Sigmoid colon (tissue), 7 donors: ENCODE data around the gene GLTP. TPM values are rescaled to one million over a fixed set of nuclear protein-coding genes. Genes with fewer than 3 reads are reported as not detected.
"Not testable (repeated sequence)": the region's sequence is repeated elsewhere in the genome, so short reads cannot be mapped to it uniquely, and the experiment has no call there.

Experiments used
- DNase-seq: peaks from one replicate; pipeline ENCODE4 v3.0.0-alpha.2; 2019
- H3K27ac ChIP-seq, 4 donors: fragments of 200-600 bp; sonication (generic); one replicate each; pipeline ENCODE4 v1.5.1; 2016 to 2019; ENCODE audit warnings: mild to moderate bottlenecking in 1 of 4
- H3K27me3 ChIP-seq, 3 donors: fragments of 200-600 bp; sonication (generic); one replicate each; pipeline ENCODE4 v1.5.1; 2019; ENCODE audit warnings: mild to moderate bottlenecking in 1 of 3
- H3K36me3 ChIP-seq, 4 donors: fragments of 200-600 bp; sonication (generic); one replicate each; pipeline ENCODE4 v1.5.1; 2016 to 2019
- H3K4me1 ChIP-seq, 4 donors: fragments of 200-600 bp; sonication (generic); one replicate each; pipeline ENCODE4 v1.5.1; 2017 to 2019
- H3K4me3 ChIP-seq, 4 donors: fragments of 200-600 bp; sonication (generic); one replicate each; pipeline ENCODE4 v1.5.1; 2017 to 2019; ENCODE audit warnings: mild to moderate bottlenecking in 2 of 4, moderate library complexity in 1 of 4
- H3K9me3 ChIP-seq, 4 donors: fragments of 200-600 bp in 3 of 4; sonication (generic) in 3 of 4; one replicate each; pipeline versions ENCODE4 v1.5.1 to v1.6.1; 2013 to 2019
- EP300 ChIP-seq, 4 donors: sonication (generic); formaldehyde crosslinking; IDR thresholded peaks; one replicate each; pipeline ENCODE4 v1.6.1; 2017; ENCODE audit warnings: antibody characterized with exemption in 4 of 4
- POLR2A ChIP-seq, 2 donors: fragments of 450-650 bp; IDR thresholded peaks; one replicate each; pipeline ENCODE4 v1.6.1; 2016; ENCODE audit warnings: antibody characterized with exemption in 2 of 2, mild to moderate bottlenecking in 2 of 2, moderate library complexity in 2 of 2
- POLR2AphosphoS5 ChIP-seq, 4 donors: sonication (generic); formaldehyde crosslinking; IDR thresholded peaks; one replicate each; pipeline ENCODE4 v1.6.1; 2017; ENCODE audit warnings: antibody characterized with exemption in 4 of 4
- WGBS, 2 donors: extraction: QIAGEN DNeasy Blood & Tissue Kit; methylation state at CpG; one replicate each; pipeline ENCODE4 v1.1.7; 2013; 5-methylcytosine and 5-hydroxymethylcytosine counted together
- intact Hi-C: fragments of 100-400 bp; cut with DNase I; formaldehyde crosslinking; loops from one replicate; pipeline ENCODE4 v1.15.1; 2023
- polyA plus RNA-seq, 3 donors: library from polyadenylated mRNA; stranded (reverse); fragments of 200-250 nt; gene quantifications; one replicate each; pipeline ENCODE4 v1.2.3, GENCODE V29; 2013
- total RNA-seq, 4 donors: library from RNA; depleted of rRNA; stranded (reverse); fragments of >200 nt; gene quantifications; one replicate each; pipeline ENCODE4 v1.1.0, GENCODE V29; 2016
- TF ChIP-seq, protein P1 (sequence below), 4 experiments: fragments of 450-650 bp in 3 of 4; fragments of 200-600 bp in 1 of 4; IDR thresholded peaks; one replicate each; pipeline ENCODE4 v1.5.1; 2016 to 2019; ENCODE audit warnings: antibody characterized with exemption in 4 of 4, mild to moderate bottlenecking in 3 of 4, moderate library complexity in 2 of 4
- donor health status: healthy with polysubstance abuse.
- donor health status: Bipolar disorder and iron deficiency.
- donor health status: healthy.

GLTP gene
- total and polyA plus RNA-seq, 7 donors: 33.5 to 105 (median 45.3) TPM

DNA sequence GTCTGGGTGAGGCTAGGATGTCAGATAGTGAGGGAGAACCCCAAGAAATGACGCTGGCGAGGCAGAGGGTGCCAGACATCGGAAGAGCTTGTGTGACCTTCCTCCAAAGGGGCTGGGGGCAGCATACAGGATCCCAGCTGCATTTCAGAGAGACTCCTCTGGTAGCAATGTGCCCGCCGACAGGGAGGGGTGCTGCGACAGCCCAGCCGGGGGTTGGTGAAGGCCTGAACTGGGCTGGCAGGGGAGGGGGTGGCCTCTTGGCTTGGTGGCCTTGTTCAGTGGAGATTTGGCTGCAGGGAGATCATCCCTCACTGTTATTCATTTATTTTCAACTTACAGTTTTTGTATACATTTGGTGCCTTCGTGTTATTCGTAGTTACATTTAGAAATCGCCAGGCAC, 25.0 kb upstream of the GLTP start:
- intact Hi-C loops: no loop called here
- no peaks in the 10 kb centered on the region for H3K9me3 ChIP-seq
- TF ChIP-seq POLR2A (IDR thresholded peaks at IDR 0.05) (no peak), POLR2AphosphoS5 (IDR thresholded peaks at IDR 0.05) (no peak), EP300 (IDR thresholded peaks at IDR 0.05) (no peak)
- TF ChIP-seq, protein P1, sequence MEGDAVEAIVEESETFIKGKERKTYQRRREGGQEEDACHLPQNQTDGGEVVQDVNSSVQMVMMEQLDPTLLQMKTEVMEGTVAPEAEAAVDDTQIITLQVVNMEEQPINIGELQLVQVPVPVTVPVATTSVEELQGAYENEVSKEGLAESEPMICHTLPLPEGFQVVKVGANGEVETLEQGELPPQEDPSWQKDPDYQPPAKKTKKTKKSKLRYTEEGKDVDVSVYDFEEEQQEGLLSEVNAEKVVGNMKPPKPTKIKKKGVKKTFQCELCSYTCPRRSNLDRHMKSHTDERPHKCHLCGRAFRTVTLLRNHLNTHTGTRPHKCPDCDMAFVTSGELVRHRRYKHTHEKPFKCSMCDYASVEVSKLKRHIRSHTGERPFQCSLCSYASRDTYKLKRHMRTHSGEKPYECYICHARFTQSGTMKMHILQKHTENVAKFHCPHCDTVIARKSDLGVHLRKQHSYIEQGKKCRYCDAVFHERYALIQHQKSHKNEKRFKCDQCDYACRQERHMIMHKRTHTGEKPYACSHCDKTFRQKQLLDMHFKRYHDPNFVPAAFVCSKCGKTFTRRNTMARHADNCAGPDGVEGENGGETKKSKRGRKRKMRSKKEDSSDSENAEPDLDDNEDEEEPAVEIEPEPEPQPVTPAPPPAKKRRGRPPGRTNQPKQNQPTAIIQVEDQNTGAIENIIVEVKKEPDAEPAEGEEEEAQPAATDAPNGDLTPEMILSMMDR (IDR thresholded peaks at IDR 0.05): no peak
- WGBS, 2 donors: 95 to 96% methylated on average over 10 of the region's 10 CpGs
- H3K27me3 ChIP-seq: no peaks in the 10 kb centered on the region
- peaks cover 0 to 21% (median 16%) of the 10 kb centered on the region in 4 donors for H3K4me1 ChIP-seq
- no peak for DNase-seq
- no peak overlapping the region for H3K4me3 ChIP-seq
- peaks cover 35 to 75% (median 55%) of the 10 kb centered on the region in 4 donors for H3K36me3 ChIP-seq
- no peak overlapping the region for H3K27ac ChIP-seq

DNA sequence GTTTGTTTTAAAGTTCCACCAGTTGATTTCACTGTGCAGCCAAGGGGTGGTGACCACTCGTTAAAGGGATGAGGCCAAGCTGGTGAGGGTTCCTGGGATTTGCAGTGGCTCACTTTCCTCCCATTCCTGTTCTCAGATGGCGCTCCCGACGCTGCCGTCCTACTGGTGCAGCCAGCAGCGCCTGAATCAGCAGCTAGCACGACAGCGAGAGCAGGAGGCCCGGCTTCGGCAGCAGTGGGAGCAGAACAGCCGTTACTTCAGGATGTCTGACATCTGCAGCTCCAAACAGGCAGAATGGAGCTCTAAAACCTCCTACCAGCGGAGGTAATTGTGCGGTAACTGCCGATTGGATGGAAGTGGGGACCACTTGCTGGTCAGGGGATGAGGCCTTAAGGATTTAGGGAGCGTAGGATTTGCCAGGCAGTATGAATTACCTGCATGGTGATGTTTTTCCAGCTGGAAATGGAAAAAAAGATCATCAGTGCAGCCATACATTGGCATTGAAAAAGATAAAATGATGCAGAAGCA, 22.6 kb upstream of the GLTP start:
- Histone ChIP-seq H3K4me3 (no peak overlapping the region), H3K36me3 (peaks cover 33 to 52% (median 46%) of the 10 kb centered on the region in 4 donors), H3K27me3 (no peaks in the 10 kb centered on the region), H3K4me1 (peaks cover 0 to 26% (median 23%) of the 10 kb centered on the region in 4 donors), H3K27ac (no peak overlapping the region), H3K9me3 (no peaks in the 10 kb centered on the region)
- TF ChIP-seq POLR2AphosphoS5 (IDR thresholded peaks at IDR 0.05): no peak
- 88 to 96% methylated on average over 15 of the region's 15 CpGs for WGBS, 2 donors
- no peak for DNase-seq
- intact Hi-C loops: no loop called here

DNA sequence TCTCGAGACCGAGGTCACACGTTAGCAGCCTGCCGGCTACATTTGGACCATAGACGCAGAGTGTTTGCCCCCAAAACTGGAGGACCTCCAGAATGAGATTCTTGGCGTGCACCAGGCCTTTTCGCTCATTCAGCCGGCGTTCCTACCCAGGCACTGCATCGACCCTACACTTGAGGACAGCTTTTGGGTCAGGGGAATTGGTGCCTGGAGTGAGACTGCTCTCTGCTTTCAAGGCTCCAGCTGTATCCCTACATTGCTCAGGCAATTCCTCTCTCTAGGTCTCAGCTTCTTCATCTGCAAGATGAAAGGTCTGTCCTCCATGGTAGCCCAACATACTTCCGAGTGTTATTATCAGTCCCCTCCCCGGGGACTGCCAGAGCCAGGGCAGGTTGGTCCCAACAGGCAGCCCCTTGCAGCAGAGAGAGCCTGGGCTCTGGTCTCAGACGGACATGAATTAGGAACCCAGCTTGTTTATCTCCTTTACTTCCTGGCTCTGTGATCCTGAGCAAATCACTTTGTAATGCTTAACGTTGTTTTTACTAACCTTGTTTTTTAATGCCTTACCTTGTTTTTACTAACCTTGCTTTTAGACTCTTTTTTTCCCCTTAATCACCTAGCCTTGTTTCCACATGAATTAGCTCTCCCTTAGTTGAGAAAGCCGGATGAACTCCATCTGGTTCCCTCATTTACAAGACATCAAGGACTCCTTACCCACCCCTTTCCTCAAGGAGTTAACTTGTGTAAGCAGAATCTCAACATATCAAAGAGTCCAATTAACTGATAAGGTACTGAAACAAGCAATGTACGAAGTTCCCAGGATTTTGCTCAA, 20.6 kb upstream of the GLTP start:
- TF ChIP-seq POLR2AphosphoS5 (IDR thresholded peaks at IDR 0.05): no peak
- no peak for TF ChIP-seq POLR2A (IDR thresholded peaks at IDR 0.05)
- TF ChIP-seq, protein P1 (IDR thresholded peaks at IDR 0.05): no peak
- no peak for TF ChIP-seq EP300 (IDR thresholded peaks at IDR 0.05)
- Histone ChIP-seq H3K4me3 (peak overlapping the region; percentile 46 to 87 (median 77)), H3K36me3 (peaks cover 14 to 33% (median 28%) of the 10 kb centered on the region in 4 donors), H3K9me3 (no peaks in the 10 kb centered on the region), H3K27ac (peak overlapping the region; percentile 78 to 83 (median 80)), H3K4me1 (peaks cover 0 to 26% (median 23%) of the 10 kb centered on the region in 4 donors), H3K27me3 (no peaks in the 10 kb centered on the region)
- no peak for DNase-seq
- intact Hi-C loops: no loop called here
- 1 to 5% methylated on average over 16 of the region's 16 CpGs for WGBS, 2 donors

DNA sequence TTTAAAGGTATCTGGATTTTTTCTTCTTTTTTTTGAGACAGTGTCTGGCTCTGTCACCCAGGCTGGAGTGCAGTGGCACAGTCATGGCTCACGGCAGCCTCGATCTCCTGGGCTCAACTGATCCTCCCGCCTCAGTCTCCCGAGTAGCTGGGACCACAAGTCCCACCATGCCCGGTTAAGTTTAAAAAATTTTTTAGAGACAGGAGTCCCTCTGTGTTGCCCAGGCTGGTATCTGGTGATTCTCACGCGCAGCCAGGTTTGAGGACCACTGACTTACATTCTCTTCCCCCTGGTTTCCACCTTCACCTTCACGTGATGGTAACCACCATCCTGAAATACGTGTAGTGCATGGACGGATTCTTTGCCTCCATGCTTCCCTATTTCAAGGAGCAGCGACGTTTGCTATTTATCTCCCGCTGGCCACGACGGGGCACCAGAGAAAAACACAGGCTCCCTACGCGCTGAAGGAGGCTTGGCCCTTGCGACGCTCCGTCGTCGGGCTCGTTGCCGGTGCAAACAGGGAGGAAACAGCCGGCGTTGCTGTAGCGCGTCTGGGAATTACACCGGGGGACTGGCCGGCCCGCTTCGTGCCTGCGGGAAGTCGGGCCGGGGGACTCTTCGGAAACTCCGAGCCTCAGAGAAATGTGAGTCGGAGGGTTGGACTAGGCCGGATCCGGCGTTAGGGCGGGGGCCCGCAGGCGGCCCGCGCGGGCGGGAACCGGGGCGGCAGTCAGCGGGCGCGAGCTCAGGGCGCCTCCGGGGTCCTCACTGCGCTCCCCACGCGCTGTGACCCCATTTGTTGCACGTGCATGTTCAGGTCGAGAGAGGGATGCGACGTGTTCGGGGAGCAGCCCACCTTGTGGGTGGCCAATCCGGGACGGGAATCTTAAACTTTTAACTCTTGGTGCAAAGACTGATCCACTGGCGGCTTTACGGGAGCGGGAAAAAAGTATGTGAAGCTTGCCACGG, 19.7 kb upstream of the GLTP start, which contains the start of gene TCHP:
TSS of gene TCHP (plus strand) at position 492 of the 969 bp plus-strand sequence. CDS start 2,753 bp downstream, outside the sequence.
- Histone ChIP-seq H3K4me3 (peak within 1 kb of the TSS; percentile 46 to 87 (median 77)), H3K4me1 (peaks cover 0 to 26% (median 23%) of the 10 kb centered on the region in 4 donors), H3K36me3 (peaks cover 8 to 24% (median 19%) of the 10 kb centered on the region in 4 donors), H3K9me3 (no peaks in the 10 kb centered on the region), H3K27ac (peak within 1 kb of the TSS; percentile 78 to 83 (median 80)), H3K27me3 (no peaks in the 10 kb centered on the region)
- DNase-seq: peak; percentile 92
- WGBS, 2 donors: 1 to 2% methylated on average over 69 of the region's 69 CpGs
- intact Hi-C loops: no loop called here
- no peak for TF ChIP-seq EP300 (IDR thresholded peaks at IDR 0.05)
- TF ChIP-seq, protein P1 (IDR thresholded peaks at IDR 0.05): peak in 2 of 4 experiments; percentile 9 to 14
- TF ChIP-seq POLR2A (IDR thresholded peaks at IDR 0.05): no peak
- peak; percentile 67 to 86 (median 82) for TF ChIP-seq POLR2AphosphoS5 (IDR thresholded peaks at IDR 0.05)

DNA sequence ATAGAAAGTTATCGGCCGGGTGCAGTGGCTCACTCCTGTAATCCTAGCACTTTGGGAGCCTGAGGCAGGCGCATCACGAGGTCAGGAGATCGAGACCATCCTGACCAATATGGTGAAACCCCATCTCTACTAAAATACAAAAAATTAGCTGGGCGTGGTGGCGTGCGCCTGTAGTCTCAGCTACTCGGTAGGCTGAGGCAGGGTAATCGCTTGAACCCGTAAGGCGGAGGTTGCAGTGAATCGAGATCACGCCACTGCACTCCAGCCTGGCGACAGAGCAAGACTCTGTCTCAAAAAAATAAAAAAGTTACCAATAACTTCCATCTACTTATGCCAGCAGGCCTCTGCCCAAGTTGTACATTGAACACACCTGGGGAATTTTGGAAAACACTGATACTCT, 19.0 kb upstream of the GLTP start:
- intact Hi-C loops, H3K9me3 ChIP-seq, DNase-seq, H3K27me3 ChIP-seq: not testable (repeated sequence)
- Histone ChIP-seq H3K36me3 (peaks cover under 1 to 18% (median 12%) of the 10 kb centered on the region in 4 donors), H3K4me3 (peak overlapping the region in 2 of 4 donors; percentile 77), H3K27ac (peak overlapping the region; percentile 78 to 83 (median 80)), H3K4me1 (peaks cover 0 to 26% (median 23%) of the 10 kb centered on the region in 4 donors)
- WGBS, 2 donors: 87 to 96% methylated on average over 15 of the region's 15 CpGs
